Lung (tissue), 12 donors: Measurements from ENCODE around the gene IRAK1. TPM values are rescaled to one million over a fixed set of nuclear protein-coding genes. Genes with fewer than 3 reads are reported as not detected.

Experiments
- ATAC-seq: fragments of 200-7000 bp; cut with Tn5 transposase; one replicate; pipeline ENCODE4 v1.9.1; 2020; ENCODE audit warnings: moderate number of reproducible peaks; ENCODE audit not compliant: insufficient read depth, low FRiP score
- DNase-seq, 3 donors: peaks; one replicate each; pipeline ENCODE4 v3.0.0-alpha.2; 2013 to 2017
- H3K27ac ChIP-seq, 2 donors: one replicate each; pipeline ENCODE4 v1.5.1; 2013; ENCODE audit warnings: mild to moderate bottlenecking in 2 of 2, moderate library complexity in 2 of 2, control low read depth in 1 of 2, inconsistent platforms in 1 of 2, low read depth in 1 of 2, low read length in 1 of 2
- H3K27me3 ChIP-seq, 3 donors: one replicate each; pipeline ENCODE4 v1.5.1; 2013; ENCODE audit warnings: low read length in 2 of 3; ENCODE audit not compliant: control insufficient read depth in 3 of 3, insufficient read depth in 3 of 3
- H3K36me3 ChIP-seq, 4 donors: one replicate each; pipeline ENCODE4 v1.5.1; 2013; ENCODE audit warnings: low read length in 4 of 4, mild to moderate bottlenecking in 1 of 4, moderate library complexity in 1 of 4; ENCODE audit not compliant: control insufficient read depth in 4 of 4, insufficient read depth in 4 of 4
- H3K4me1 ChIP-seq, 5 donors: one replicate each; pipeline ENCODE4 v1.5.1; 2013; ENCODE audit warnings: low read length in 5 of 5, mild to moderate bottlenecking in 2 of 5, moderate library complexity in 1 of 5; ENCODE audit not compliant: control insufficient read depth in 5 of 5, insufficient read depth in 5 of 5
- H3K4me3 ChIP-seq: one replicate; pipeline ENCODE4 v1.5.1; 2013; ENCODE audit warnings: mild to moderate bottlenecking, control low read depth, moderate library complexity
- H3K9ac ChIP-seq, 2 donors: one replicate each; pipeline ENCODE4 v1.5.1; 2013; ENCODE audit warnings: low read length in 2 of 2, control low read depth in 1 of 2; ENCODE audit not compliant: insufficient read depth in 1 of 2
- H3K9me3 ChIP-seq, 4 donors: one replicate each; pipeline ENCODE4 v1.5.1; 2013; ENCODE audit warnings: low read length in 3 of 4, mild to moderate bottlenecking in 1 of 4, moderate library complexity in 1 of 4; ENCODE audit not compliant: control insufficient read depth in 4 of 4, insufficient read depth in 3 of 4
- WGBS, 2 donors: extraction: QIAGEN DNeasy Blood & Tissue Kit; methylation state at CpG; one replicate each; pipeline ENCODE4 v1.1.7; 2013; 5-methylcytosine and 5-hydroxymethylcytosine counted together
- polyA plus RNA-seq, 2 donors: library from polyadenylated mRNA; stranded (reverse); fragments of 200-250 nt; gene quantifications; one replicate each; pipeline ENCODE4 v1.2.1, GENCODE V29; 2013
- total RNA-seq, 2 donors: library from RNA; depleted of rRNA in 1 of 2; stranded (reverse); fragments of >200 nt in 1 of 2; gene quantifications; one replicate each; pipeline ENCODE4 v1.2.1, GENCODE V29; 2014 to 2021
- TF ChIP-seq, protein P1 (sequence below): IDR thresholded peaks from 2 replicates; pipeline ENCODE4 v1.5.1; 2012; ENCODE audit warnings: mild to moderate bottlenecking; ENCODE audit errors: control extremely low read depth, extremely low read depth
- donor health status: control.
- donor health status: control.
- donor health status: Bipolar disorder and iron deficiency.
- donor health status: healthy.
- donor health status: DM: yes; HTN: yes; CAD: no.

IRAK1 gene
- total and polyA plus RNA-seq, 4 donors = 24.6 to 153 (median 97.7) TPM

- WGBS, 2 donors = 83 to 97% methylated on average over 6 to 8 of the region's 8 CpGs
- Histone ChIP-seq H3K27ac (no peak overlapping the region), H3K27me3 (peaks cover 0 to 3% (median 2%) of the 10 kb centered on the region in 3 donors), H3K4me3 (no peak overlapping the region), H3K4me1 (no peaks in the 10 kb centered on the region), H3K9ac (no peak overlapping the region), H3K36me3 (peaks cover 0 to 21% (median 9%) of the 10 kb centered on the region in 4 donors), H3K9me3 (no peaks in the 10 kb centered on the region)
- ATAC-seq = no peak
- TF ChIP-seq, protein P1, sequence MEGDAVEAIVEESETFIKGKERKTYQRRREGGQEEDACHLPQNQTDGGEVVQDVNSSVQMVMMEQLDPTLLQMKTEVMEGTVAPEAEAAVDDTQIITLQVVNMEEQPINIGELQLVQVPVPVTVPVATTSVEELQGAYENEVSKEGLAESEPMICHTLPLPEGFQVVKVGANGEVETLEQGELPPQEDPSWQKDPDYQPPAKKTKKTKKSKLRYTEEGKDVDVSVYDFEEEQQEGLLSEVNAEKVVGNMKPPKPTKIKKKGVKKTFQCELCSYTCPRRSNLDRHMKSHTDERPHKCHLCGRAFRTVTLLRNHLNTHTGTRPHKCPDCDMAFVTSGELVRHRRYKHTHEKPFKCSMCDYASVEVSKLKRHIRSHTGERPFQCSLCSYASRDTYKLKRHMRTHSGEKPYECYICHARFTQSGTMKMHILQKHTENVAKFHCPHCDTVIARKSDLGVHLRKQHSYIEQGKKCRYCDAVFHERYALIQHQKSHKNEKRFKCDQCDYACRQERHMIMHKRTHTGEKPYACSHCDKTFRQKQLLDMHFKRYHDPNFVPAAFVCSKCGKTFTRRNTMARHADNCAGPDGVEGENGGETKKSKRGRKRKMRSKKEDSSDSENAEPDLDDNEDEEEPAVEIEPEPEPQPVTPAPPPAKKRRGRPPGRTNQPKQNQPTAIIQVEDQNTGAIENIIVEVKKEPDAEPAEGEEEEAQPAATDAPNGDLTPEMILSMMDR = no peak
- DNase-seq = no peak
These were observed 9.7 kb upstream of the IRAK1 start for GRCh38 chrX:154029439-154029838.

- ATAC-seq = no peak
- WGBS, 2 donors = 75 to 88% methylated on average over 13 of the region's 13 CpGs
- Histone ChIP-seq H3K36me3 (peaks cover 0 to 21% (median 9%) of the 10 kb centered on the region in 4 donors), H3K27ac (no peak overlapping the region), H3K9ac (no peak overlapping the region), H3K4me3 (no peak overlapping the region), H3K4me1 (peaks cover 0 to 5% (median 0%) of the 10 kb centered on the region in 5 donors), H3K27me3 (peaks cover 0 to 3% (median 2%) of the 10 kb centered on the region in 3 donors), H3K9me3 (no peaks in the 10 kb centered on the region)
- DNase-seq = no peak
- TF ChIP-seq, protein P1 = no peak
These were observed 8.9 kb upstream of the IRAK1 start for GRCh38 chrX:154028502-154029184.

- Histone ChIP-seq H3K27me3 (peaks cover 0 to 2% (median 2%) of the 10 kb centered on the region in 3 donors), H3K9me3 (no peaks in the 10 kb centered on the region), H3K36me3 (peaks cover 0 to 21% (median 9%) of the 10 kb centered on the region in 4 donors), H3K4me3 (no peak overlapping the region), H3K9ac (no peak overlapping the region), H3K27ac (no peak overlapping the region), H3K4me1 (peaks cover 0 to 10% (median 0%) of the 10 kb centered on the region in 5 donors)
- TF ChIP-seq, protein P1 = no peak
- 42 to 75% methylated on average over 1 of the region's 1 CpG for WGBS, 2 donors
- ATAC-seq = no peak
- no peak for DNase-seq
These were observed 8.3 kb upstream of the IRAK1 start for GRCh38 chrX:154027986-154028385.

GRCh38 chrX:154027022-154027402, 7.3 kb upstream of the IRAK1 start:
- no peak for ATAC-seq
- H3K4me1 ChIP-seq = peaks cover 0 to 14% (median 0%) of the 10 kb centered on the region in 5 donors
- 82 to 86% methylated on average over 6 of the region's 6 CpGs for WGBS, 2 donors
- H3K9ac ChIP-seq = no peak overlapping the region
- TF ChIP-seq, protein P1 = no peak
- no peaks in the 10 kb centered on the region for H3K27me3 ChIP-seq
- no peak for DNase-seq
- peaks cover 0 to 21% (median 9%) of the 10 kb centered on the region in 4 donors for H3K36me3 ChIP-seq
- H3K27ac ChIP-seq = no peak overlapping the region
- H3K9me3 ChIP-seq = no peaks in the 10 kb centered on the region
- no peak overlapping the region for H3K4me3 ChIP-seq
